CD4-positive, alpha-beta T cell treated with Interleukin-12 subunit alpha and Interleukin-12 subunit beta, for 1 hour (primary cell): ENCODE results near the gene CNKSR3.

Experiments
- DNase-seq: peaks from one replicate; pipeline ENCODE4 v3.0.0-alpha.2; 2020

The CNKSR3 gene

DNA sequence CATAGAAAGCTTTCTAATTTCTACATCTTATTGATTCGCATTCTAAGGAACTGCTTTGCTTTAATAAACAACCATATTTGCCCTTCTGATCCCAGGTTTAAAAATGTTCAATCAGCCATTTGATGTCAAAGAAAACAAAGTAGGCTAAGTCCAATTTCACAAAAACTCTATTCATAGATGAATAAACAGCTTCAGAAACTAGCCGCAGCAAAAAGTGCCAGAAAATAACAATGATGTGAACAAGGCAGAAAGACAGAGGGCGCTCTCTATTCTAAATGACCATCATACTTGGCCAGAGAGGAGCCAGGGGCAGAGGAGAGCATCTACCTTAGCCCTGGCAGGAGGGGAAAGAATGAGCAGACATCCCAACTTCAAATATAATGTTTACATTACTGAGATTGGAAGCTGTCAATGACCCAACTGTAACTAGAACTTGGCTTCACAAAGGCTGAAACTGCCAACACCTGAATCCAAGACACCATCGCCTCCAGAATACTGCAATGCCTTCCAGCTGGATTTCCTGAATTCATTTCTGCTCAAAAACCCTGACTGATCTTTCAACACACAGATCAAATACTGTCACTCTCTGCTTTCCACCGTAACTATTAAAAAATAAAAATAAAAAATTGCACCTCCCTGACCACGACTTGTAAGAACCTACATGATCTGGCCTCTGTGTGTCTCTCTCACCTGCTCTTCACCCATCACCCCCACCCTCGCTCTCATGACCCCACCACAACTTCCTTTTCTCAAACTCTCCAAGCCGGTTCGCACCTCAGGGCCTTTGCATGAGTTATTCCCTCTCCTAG lies 9.5 kb downstream of the CNKSR3 start:
- no peak for DNase-seq

DNA sequence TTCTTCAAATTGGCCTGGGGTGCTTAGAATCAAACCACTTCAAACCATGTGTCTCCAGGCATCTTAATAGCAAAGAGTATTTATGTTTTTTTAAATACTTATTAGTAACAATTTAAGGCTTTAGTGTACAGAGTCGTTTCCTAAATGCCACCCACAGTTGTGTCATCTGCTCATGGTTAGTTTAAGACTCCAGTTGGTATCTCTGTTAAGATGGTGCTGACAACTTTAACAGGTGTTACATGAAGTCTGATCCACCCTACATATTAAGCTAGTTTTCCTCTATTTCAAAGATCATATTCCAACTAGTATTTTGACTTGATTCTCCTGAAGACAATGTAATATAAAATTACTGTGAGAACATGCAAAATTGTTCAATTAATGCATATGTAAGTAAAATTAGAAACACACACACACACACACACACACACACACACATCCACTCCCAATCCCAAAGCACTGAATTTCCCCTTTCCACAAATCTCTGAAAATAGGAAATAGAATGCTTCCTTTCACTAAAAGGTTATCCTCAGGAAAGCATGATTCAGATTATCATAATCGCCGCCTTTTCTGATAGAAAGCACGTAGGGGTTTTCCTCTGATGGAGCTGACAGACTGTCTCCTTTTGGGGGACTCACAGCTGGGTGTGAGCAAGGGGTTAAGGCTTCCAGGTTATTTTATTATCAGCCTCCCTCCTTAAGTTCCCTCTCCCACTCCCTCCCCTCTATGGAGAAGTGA lies 10.5 kb downstream of the CNKSR3 start:
- DNase-seq, result no peak

DNA sequence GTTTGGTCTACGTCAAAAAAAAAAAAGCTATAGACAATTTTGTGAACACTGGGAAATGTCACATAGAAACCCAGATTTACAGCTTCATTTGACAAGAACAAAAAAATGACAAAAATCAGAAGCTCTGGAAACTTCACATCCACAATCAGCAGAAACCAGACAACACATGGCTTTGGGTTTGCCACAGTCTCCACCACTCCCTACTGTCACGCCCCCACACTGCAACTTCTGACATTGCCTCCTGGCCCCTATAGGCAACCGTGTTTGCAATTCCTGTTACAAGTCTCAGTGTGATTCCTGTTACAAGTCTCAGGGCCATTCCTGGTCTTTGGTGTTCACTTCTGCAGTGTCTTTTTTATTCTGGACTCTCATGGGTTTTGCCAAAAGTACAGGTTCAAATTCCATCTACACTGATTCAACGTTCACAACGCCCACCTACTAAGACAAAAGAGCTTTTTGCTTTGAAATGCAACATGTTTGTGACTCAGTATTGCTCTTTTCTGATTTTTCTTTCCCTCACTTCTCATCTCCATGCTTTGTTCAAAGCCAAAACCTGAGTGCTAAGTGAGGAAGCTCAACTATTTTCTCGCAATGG lies 12.0 kb downstream of the CNKSR3 start:
- DNase-seq, result no peak

DNA sequence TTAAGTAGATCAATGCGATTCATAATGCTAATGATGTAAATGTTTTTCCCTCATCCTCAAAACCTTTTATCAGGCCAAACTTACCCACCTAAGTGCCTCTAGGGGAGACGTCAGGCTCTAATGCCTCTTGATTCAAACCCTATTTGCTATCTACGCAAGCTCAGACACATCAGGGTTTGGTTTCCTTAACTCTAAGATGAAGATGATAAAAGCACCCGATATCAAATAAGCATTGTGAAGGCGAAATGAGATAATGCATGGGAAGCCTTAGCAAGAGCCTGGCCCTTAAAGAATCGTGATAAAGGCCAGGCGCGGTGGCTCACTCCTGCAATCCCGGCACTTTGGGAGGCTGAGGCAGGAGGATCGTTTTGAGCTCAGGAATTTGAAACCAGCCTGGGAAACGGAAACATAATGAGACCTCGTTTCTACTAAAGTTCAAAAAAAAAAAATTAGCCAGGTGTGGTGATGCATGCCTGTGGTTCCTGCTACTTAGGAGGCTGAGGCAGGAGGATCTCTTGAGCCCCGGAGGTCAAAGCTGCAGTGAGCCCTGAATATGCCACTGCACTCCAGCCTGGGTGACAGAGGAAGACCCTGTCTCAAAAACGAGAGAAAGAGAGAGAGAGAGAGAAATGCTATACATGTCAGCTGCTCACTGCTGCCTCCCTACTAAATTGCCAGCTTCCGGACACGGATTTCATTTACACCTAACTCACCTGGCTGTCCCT lies 13.5 kb downstream of the CNKSR3 start:
- DNase-seq, result no peak

DNA sequence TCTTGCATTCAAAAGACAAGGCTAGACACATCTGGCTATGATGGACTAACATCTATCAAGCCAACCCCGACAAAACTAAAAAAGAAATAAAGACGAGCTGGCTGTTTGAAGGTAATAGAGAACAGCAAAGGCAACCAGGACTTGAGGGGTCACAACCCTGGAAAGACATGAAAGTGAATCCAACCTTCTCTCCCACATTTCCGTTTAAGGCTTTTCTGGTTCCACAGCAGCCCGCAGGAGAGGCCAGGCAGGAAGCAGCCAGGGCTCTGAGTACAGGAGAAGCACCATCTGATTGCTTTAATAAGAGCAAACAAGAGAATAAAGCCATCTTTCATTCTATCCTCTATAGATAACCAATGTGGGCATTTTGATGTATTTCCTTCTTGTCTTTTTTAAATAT lies 14.3 kb downstream of the CNKSR3 start:
- DNase-seq, result no peak

DNA sequence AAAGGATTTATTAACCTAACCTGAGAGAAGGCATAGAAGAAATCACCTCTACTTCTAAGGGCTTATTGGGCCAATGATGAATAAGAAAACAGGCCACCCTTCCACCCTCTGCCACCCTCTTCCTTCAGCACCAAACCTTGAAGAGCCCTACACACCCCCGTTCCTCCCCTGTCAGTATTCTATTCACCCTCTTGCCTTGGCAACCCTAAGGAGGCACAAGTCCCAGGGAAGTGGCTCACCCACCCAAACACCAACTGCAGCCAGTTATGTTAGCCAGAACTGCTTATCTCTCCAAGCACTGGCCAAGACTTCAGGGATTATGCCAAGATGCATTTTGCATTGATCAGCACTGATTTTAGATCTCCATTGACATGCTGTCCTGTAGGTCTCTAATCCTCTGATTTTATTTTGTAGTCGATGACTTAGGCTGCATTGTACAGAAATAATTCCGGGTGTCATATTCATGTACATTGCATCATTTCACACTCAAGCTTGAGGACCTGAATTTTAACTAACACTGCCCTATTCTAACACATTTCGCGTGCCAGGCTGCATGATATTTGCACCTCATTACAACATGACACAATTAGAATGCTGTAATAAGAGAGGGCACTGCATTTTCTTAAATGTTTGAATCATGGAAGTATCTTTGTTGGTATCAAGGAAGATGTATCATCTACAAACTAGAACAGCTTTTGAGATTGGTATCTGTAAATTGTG lies 15.7 kb downstream of the CNKSR3 start:
- no peak for DNase-seq

DNA sequence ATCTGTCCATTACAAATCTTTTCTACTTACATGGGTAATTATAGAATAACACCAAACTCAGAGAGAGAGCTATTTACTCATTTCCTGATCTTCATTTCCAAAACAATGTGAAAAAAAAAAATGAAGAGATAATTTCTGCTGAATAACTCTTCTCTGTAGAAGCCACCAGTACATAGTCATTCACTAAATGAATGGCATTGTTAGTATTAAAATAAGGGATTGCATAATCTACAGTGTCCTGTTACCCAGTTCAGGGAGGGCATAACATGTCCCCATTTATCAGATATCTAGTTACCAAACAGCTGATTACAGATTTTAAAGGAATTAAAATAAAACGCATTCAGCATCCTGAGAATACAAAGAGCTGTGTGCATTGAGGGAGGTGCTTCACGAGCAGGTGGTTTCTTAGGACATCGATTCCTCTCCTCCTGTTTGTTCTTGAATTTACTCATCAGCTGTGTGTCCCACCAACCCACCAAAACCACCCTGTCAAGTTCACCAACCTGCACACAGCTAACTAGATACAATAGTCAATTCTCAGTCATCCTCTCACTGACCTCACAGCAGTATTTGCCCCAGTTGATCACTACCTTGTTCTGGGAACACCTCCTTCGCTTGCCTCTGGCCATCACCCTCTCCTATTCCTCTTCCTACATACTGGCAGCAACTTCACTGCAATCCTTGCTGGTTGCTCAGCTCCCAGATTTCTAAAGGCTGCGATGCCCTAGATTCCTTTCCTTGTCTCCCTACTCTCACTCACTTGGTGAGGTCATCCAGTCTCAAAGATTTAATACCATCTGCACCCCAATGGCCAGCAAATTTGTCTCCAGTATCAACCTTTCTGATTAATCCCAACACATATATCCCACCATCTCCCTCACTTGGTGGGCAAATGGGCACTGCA lies 18.7 kb downstream of the CNKSR3 start:
- no peak for DNase-seq

DNA sequence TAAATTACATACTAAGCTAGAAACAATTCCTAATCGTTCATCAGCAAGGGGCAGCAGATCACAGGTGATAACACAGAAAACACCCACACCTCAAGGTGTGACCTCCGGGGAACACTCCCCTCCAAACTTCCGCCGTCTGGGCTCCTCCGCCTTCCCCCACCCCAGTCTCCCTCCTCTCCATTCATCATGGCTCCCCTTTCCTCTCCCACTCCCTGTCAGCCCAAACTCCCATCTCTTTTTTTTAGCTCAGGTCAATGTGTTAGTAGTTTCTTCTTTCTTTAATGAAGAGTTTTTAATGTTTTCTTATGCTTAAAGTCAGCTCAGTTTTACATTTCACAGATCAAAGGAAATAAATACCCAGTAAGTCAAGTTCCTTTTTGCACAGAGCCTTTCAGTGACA lies 20.7 kb downstream of the CNKSR3 start:
- DNase-seq, result no peak

DNA sequence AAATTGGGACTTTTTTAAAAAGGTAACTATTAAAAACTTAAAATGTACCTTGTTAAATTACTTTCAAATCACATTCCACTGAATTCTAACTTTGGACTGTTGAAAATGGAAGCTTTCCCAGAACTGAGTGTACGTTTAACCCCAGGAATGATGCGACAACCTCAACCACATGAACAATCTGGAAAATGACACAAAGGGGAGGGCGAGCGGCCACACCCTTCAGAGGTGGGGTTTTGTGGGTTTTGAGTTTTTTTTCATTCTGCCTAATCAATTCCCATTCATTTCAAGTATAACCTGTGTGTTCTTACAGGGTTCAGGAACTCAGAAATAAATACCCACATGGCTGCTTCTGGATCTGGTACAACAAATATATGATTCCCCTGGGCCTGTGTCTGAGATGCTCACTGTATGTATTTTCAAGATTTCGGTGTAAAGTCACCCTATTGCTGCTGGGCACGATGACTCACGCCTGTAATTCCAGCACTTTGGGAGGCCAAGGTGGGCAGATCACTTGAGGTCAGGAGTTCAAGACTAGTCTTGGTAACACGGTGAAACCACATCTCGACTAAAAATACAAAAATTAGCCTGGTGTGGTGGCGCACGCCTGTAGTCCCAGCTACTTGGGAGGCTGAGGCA lies 21.6 kb downstream of the CNKSR3 start:
- no peak for DNase-seq

DNA sequence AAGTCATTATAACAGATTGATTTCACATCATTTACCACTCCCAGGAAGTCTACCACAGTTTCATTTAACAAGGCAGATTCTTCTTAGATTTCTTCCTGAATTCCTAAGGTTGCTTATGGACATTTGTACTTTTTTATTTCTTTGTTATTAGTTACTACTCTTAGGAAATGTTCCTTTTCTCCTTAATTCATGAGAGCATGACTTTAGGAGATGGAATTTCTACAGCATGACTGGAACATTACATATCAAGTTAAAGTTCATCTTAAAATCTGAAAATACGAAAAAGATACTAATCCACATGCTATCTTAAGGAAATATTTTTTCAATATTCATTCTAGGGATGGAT lies 22.3 kb downstream of the CNKSR3 start:
- DNase-seq, result no peak

DNA sequence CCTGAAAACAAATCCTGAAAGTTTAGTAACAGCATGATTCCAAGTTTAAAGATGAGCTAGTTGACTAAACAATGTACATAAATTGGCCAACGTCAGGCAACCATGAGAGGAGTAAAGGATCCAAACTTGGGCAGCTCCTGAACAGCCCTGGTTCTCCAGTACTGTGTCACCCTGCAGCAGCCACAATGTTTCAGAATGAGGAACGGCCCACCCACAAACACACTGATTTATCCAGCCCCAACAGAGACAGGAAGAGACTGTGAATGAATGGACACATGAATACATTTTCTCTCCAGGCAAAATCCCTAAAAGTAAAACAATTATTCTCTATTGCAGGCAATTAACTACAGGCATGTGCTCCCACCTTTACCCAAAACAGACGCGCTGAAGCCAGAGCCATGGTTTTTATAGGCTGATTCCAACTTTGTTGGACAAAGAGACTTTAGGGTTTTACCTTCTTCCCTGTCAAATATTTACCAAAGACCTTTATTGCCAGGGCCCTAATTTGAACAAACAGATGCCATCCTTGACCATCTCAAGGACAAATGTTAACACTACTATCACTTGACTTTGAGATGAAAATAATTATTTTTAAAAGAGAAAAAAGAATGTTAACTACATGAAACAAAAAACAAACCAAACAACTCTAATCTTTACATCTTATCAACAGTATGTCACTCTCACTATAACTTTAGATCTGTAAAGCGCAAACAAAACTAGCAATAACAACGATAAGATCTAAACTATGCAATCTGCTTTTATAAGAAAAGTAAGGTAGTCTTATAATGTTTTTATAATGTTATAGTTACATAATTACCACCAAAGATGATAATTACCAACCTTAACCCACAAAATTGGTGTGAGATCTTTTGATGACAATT lies 22.9 kb downstream of the CNKSR3 start:
- DNase-seq, result no peak

DNA sequence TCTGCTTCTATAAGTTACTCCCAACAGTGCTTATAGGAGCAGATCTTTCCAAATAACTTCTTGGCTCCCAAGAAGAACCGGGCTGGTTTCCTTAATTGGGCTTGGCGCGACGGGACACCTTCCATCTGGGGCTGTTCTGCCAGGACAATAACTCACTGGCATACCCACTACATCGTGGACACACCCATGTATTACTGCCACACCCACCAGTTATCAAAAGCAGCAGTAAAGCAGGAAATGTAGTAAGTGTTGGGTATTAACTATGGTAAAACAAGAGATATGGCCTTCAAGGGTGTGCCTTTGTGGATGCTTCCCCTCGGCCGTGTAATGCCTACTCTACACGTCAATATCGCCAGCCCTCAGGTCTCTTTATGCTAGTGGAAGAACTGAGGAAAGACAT lies 24.7 kb downstream of the CNKSR3 start:
- no peak for DNase-seq

DNA sequence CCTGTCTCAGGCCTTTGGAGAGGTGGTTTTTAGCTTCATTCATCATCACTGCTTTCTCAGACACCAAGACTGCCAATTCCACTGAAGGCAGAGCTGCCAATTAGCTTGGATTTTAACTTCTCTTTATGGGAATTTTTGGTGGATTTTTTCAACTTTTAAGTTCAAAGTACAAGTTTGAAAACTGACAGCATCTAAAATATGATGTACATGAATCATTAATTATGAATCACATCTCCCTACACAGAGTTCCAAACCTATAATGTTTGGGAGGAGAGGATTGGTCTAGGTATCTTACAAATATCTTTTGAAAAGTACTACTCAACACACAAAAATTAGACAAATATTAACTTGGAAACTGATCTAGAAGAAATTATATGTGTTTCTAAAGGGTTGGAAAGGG lies 25.5 kb downstream of the CNKSR3 start:
- DNase-seq, result no peak

DNA sequence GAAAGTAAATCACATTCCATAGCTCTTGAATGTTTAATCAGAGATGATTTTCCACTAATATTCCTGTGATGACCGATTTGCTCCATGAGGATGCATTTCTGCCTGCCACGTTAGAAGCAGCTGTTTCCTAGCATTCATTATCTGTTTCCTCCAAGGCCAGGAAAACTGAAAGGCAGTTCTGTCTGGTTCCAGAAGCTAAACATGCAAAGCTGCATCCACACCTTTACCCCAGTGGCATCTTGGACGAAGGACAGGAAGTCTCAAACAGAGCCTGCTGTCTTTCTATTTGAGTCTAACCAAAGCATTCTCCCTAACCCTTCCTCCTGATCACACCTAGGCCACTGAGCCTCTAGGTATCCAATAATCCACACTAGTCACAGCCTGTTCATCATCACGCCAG lies 27.6 kb downstream of the CNKSR3 start:
- no peak for DNase-seq

DNA sequence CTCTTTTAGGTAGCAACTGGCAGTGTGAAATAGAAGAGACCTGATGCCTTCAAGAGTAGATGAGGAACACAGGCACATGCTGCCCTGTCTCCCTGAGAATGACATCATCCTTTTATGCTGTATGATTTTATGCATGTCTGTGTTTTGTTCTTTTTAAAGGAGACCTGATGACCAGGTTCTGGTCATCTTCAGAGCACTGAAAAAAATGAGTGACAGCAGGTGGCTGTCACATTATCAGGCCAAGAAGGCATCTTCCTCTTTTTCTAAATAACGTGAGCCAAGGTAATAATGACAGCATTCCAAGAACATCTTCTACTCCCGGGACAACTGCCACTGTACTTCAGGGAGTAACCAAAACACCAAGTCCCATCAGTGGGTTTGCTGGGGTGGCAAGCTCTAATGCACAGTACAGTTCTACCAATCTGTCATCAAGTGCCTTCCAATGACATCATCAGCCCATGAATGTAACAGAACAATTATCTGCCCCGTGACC lies 28.9 kb downstream of the CNKSR3 start:
- no peak for DNase-seq

DNA sequence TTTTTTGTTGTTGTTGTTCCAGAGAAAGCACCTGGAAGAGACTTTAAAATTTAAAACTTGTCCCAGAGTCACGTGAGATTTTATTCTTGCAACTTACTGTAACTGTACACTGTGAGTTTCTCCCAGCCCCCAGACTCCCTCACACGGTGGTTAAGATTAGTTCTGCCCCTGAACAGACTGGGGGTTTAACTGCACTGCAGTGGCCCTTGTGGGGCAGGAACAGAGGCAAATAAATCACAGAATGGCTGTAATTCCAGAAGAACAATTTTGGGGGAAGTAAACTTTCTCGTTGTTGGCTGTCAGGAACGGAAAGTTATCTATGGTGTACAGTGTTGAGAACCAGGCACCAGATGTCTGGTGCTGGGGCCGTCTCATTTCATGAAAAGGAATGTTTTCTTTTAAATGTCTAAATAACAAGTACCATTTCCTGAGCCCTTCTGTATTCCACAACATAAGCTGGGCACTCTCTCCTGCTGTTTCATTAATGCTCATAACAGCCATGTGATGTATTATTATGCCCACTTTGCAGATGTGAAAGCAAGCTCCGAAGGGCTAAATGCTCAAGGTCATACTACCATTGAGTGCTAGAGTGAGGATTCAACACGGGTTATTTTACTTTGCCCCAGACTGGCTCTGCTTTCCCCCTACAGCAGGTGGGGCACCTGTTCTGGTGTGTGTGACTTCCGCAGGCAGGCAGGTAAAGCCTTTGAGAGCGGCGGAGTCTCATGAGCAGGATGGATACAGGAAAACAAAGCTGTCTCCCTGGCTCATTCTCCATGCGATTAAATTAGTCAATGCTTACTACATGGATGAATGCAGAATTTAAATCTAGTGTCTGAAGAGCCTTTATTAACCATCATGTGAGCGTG lies 30.5 kb downstream of the CNKSR3 start:
- no peak for DNase-seq

DNA sequence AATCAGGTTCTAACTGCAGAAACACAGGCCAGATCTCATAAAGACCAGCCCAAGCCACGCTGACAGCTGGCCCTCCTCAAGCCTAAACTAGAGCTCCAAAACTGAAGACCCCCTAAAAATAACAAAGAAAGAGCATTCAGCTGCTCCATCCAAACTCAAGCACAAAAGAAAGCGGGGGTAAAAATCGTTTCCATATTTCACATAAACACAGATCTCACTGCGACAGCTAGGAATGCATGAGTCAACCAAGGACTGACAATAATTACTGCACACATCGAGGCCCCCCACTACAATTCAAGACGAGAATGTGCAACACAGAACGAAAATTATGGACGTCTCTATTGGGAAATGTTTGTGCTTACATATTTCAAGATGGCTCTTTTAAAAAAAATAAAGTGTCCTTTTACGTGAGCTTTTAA lies 31.1 kb downstream of the CNKSR3 start:
- no peak for DNase-seq

DNA sequence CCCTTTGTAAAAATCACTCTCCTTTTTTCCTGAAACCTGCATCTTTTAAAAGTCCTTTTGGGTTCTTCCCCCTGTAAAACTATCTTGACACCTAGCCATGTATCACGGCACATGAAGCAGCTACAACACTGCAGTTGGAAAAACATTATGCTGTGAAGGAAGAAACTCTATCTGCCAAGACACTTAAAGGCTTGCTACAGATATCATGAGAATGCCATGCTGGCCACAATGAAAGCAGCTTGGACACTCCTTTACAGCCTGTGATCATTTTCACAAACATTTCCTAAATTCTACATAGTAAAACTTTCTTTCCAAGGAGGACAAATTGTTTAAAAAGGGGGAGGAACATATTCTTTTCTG lies 31.8 kb downstream of the CNKSR3 start:
- DNase-seq, result no peak
